ENCODE measurements around the gene DMD.

GRCh38 chrX:33041141-33041540 lies 170.2 kb downstream of the DMD start:
- TF ChIP-seq EZH2 (IDR thresholded peaks at IDR 0.05), result no peak
- TF ChIP-seq POLR2AphosphoS5 (IDR thresholded peaks at IDR 0.05; ENCODE audit: borderline replicate concordance, low read depth, low read length), result no peak
- TF ChIP-seq FOXP2 (optimal IDR thresholded peaks at IDR 0.05; ENCODE audit: control extremely low read depth, extremely low read length, insufficient read depth), result no peak
